Vagina (tissue), 2 donors: Measurements from ENCODE around the gene PSD. TPM values are rescaled to one million over a fixed set of nuclear protein-coding genes. Genes with fewer than 3 reads are reported as not detected.
A peak's percentile ranks its signal among the peaks of the same experiment; 100 is the strongest.

ENCODE experiments used
- DNase-seq, 2 donors: peaks; one replicate each; pipeline ENCODE4 v3.0.0-alpha.2; 2017; ENCODE audit errors: extremely low spot score in 2 of 2
- H3K27ac ChIP-seq: fragments of 200-600 bp; sonication (generic); one replicate; pipeline ENCODE4 v1.5.1; 2019
- H3K27me3 ChIP-seq: fragments of 200-600 bp; sonication (generic); one replicate; pipeline ENCODE4 v1.5.1; 2019
- H3K36me3 ChIP-seq, 2 donors: fragments of 200-600 bp; sonication (generic); one replicate each; pipeline ENCODE4 v1.5.1; 2017 to 2019
- H3K4me1 ChIP-seq: fragments of 200-600 bp; sonication (generic); one replicate; pipeline ENCODE4 v1.5.1; 2019
- H3K4me3 ChIP-seq, 2 donors: fragments of 200-600 bp; sonication (generic); 1 replicate in 1 of 2; 2 replicates in 1 of 2; pipeline ENCODE4 v1.5.1; 2016 to 2019
- H3K9me3 ChIP-seq: fragments of 200-600 bp; sonication (generic); one replicate; pipeline ENCODE4 v1.5.1; 2019
- CTCF ChIP-seq, 3 experiments: fragments of 450-650 bp in 2 of 3; fragments of 200-600 bp in 1 of 3; sonication (generic) in 1 of 3; IDR thresholded peaks; one replicate each; pipeline ENCODE4 v1.5.1; 2017 to 2019; ENCODE audit warnings: antibody characterized with exemption in 3 of 3, mild to moderate bottlenecking in 2 of 3, moderate library complexity in 2 of 3
- POLR2A ChIP-seq, 2 donors: fragments of 450-650 bp; IDR thresholded peaks; one replicate each; pipeline ENCODE4 v1.6.1; 2017; ENCODE audit warnings: antibody characterized with exemption in 2 of 2, mild to moderate bottlenecking in 2 of 2, moderate library complexity in 2 of 2
- POLR2AphosphoS5 ChIP-seq, 2 donors: sonication (generic); formaldehyde crosslinking; IDR thresholded peaks; one replicate each; pipeline ENCODE4 v1.9.0; 2017; ENCODE audit warnings: antibody characterized with exemption in 2 of 2, mild to moderate bottlenecking in 2 of 2, low read depth in 1 of 2; ENCODE audit not compliant: insufficient read depth in 1 of 2
- intact Hi-C: fragments of 100-400 bp; cut with DNase I; formaldehyde crosslinking; loops from one replicate; pipeline ENCODE4 v1.15.1; 2023
- total RNA-seq: library from RNA; depleted of rRNA; stranded (reverse); fragments of >200 nt; gene quantifications from one replicate; pipeline ENCODE4 v1.2.3, GENCODE V29; 2016

The PSD gene
- 6.4 TPM for total RNA-seq

- H3K4me1 ChIP-seq, result peaks cover 39% of the 10 kb centered on the region
- DNase-seq, result no peak
- H3K27ac ChIP-seq, result no peak within 1 kb of the TSS
- no peaks in the 10 kb centered on the region for H3K27me3 ChIP-seq
- TF ChIP-seq POLR2AphosphoS5 (IDR thresholded peaks at IDR 0.05; ENCODE audit: insufficient read depth in 1 of 2, low read depth in 1 of 2) (no peak), CTCF (IDR thresholded peaks at IDR 0.05) (no peak), POLR2A (IDR thresholded peaks at IDR 0.05) (no peak)
- H3K36me3 ChIP-seq, result no peaks in the 10 kb centered on the region
- peak within 1 kb of the TSS; percentile 59 to 93 for H3K4me3 ChIP-seq
- intact Hi-C loops, result no loop called here
- H3K9me3 ChIP-seq, result no peaks in the 10 kb centered on the region
Measured at GRCh38 chr10:102418622-102419268, at the start of gene PSD. PSD (minus strand) TSS chr10:102418785; CDS start chr10:102417038, 1,747 bp downstream.

- H3K27ac ChIP-seq, result no peak overlapping the region
- H3K4me3 ChIP-seq, result no peak overlapping the region
- intact Hi-C loops, result no loop called here
- TF ChIP-seq POLR2A (IDR thresholded peaks at IDR 0.05) (no peak), CTCF (IDR thresholded peaks at IDR 0.05) (no peak), POLR2AphosphoS5 (IDR thresholded peaks at IDR 0.05; ENCODE audit: insufficient read depth in 1 of 2, low read depth in 1 of 2) (no peak)
- no peaks in the 10 kb centered on the region for H3K4me1 ChIP-seq
- no peak for DNase-seq
- no peaks in the 10 kb centered on the region for H3K9me3 ChIP-seq
- no peaks in the 10 kb centered on the region for H3K36me3 ChIP-seq
- no peaks in the 10 kb centered on the region for H3K27me3 ChIP-seq
Measured at GRCh38 chr10:102467971-102468438, 49.4 kb upstream of the PSD start.

GRCh38 chr10:102467318-102467717 lies 48.7 kb upstream of the PSD start:
- intact Hi-C loops, result no loop called here
- Histone ChIP-seq H3K27ac (no peak overlapping the region), H3K4me3 (no peak overlapping the region), H3K27me3 (no peaks in the 10 kb centered on the region), H3K36me3 (no peaks in the 10 kb centered on the region), H3K9me3 (no peaks in the 10 kb centered on the region), H3K4me1 (no peaks in the 10 kb centered on the region)
- DNase-seq, result no peak
- TF ChIP-seq CTCF (IDR thresholded peaks at IDR 0.05), result no peak

- no peak overlapping the region for H3K27ac ChIP-seq
- TF ChIP-seq CTCF (IDR thresholded peaks at IDR 0.05), result no peak
- TF ChIP-seq POLR2A (IDR thresholded peaks at IDR 0.05), result no peak
- no peak for TF ChIP-seq POLR2AphosphoS5 (IDR thresholded peaks at IDR 0.05; ENCODE audit: insufficient read depth in 1 of 2, low read depth in 1 of 2)
- H3K4me1 ChIP-seq, result peaks cover 7% of the 10 kb centered on the region
- H3K9me3 ChIP-seq, result no peaks in the 10 kb centered on the region
- H3K4me3 ChIP-seq, result no peak overlapping the region
- intact Hi-C loops, result no loop called here
- no peaks in the 10 kb centered on the region for H3K36me3 ChIP-seq
- H3K27me3 ChIP-seq, result no peaks in the 10 kb centered on the region
- no peak for DNase-seq
Measured at GRCh38 chr10:102465466-102465865, 46.9 kb upstream of the PSD start.

- no peak for DNase-seq
- H3K9me3 ChIP-seq, result no peaks in the 10 kb centered on the region
- no peak for TF ChIP-seq POLR2AphosphoS5 (IDR thresholded peaks at IDR 0.05; ENCODE audit: insufficient read depth in 1 of 2, low read depth in 1 of 2)
- no peak for TF ChIP-seq CTCF (IDR thresholded peaks at IDR 0.05)
- TF ChIP-seq POLR2A (IDR thresholded peaks at IDR 0.05), result no peak
- no peak overlapping the region for H3K27ac ChIP-seq
- peaks cover 7% of the 10 kb centered on the region for H3K4me1 ChIP-seq
- H3K27me3 ChIP-seq, result no peaks in the 10 kb centered on the region
- H3K36me3 ChIP-seq, result no peaks in the 10 kb centered on the region
- intact Hi-C loops, result no loop called here
- no peak overlapping the region for H3K4me3 ChIP-seq
Measured at GRCh38 chr10:102463983-102464382, 45.4 kb upstream of the PSD start.
